H9 (cell line): ENCODE measurements around the gene SLC9A4. TPM values are rescaled to one million over a fixed set of nuclear protein-coding genes. Genes with fewer than 3 reads are reported as not detected.

Experiments used
- DNase-seq: peaks from one replicate; pipeline ENCODE4 v3.0.0-alpha.2; 2017
- H2AFZ ChIP-seq: one replicate; pipeline ENCODE4 v1.6.1; 2013; ENCODE audit warnings: mild to moderate bottlenecking, low read length, control low read depth, moderate library complexity
- H2AK5ac ChIP-seq: 2 replicates; pipeline ENCODE4 v1.6.1; 2013; ENCODE audit warnings: low read length, control low read depth, mixed read lengths; ENCODE audit not compliant: insufficient read length
- H2BK120ac ChIP-seq: one replicate; pipeline ENCODE4 v1.6.1; 2013; ENCODE audit warnings: low read depth, mild to moderate bottlenecking, low read length, control low read depth, inconsistent platforms; ENCODE audit not compliant: poor library complexity, severe bottlenecking
- H2BK12ac ChIP-seq: 2 replicates; pipeline ENCODE4 v1.6.1; 2013; ENCODE audit warnings: low read length, control low read depth, mixed read lengths, low read depth; ENCODE audit not compliant: insufficient read length
- H2BK15ac ChIP-seq: 2 replicates; pipeline ENCODE4 v1.6.1; 2013; ENCODE audit warnings: low read depth, low read length, control low read depth
- H2BK20ac ChIP-seq: one replicate; pipeline ENCODE4 v1.6.1; 2013; ENCODE audit warnings: low read depth, mild to moderate bottlenecking, low read length, control low read depth, inconsistent platforms; ENCODE audit not compliant: poor library complexity, severe bottlenecking
- H2BK5ac ChIP-seq: 2 replicates; pipeline ENCODE4 v1.6.1; 2013; ENCODE audit warnings: low read length, control low read depth, mixed read lengths; ENCODE audit not compliant: insufficient read length
- H3K14ac ChIP-seq: 2 replicates; pipeline ENCODE4 v1.6.1; 2013; ENCODE audit warnings: low read length, control low read depth; ENCODE audit not compliant: insufficient read depth
- H3K18ac ChIP-seq: 2 replicates; pipeline ENCODE4 v1.6.1; 2013; ENCODE audit warnings: low read depth, mild to moderate bottlenecking, mixed read lengths, low read length, control low read depth; ENCODE audit not compliant: insufficient read length
- H3K23ac ChIP-seq: 2 replicates; pipeline ENCODE4 v1.6.1; 2013; ENCODE audit warnings: low read length, control low read depth, mixed read lengths, low read depth; ENCODE audit not compliant: insufficient read length
- H3K23me2 ChIP-seq: 2 replicates; pipeline ENCODE4 v1.6.1; 2013; ENCODE audit warnings: low read depth, mild to moderate bottlenecking, mixed read lengths, low read length, control low read depth; ENCODE audit not compliant: insufficient read length, poor library complexity, severe bottlenecking
- H3K27ac ChIP-seq: 2 replicates; pipeline ENCODE4 v1.5.1; 2013; ENCODE audit warnings: low read length, control low read depth, mixed read lengths, low read depth; ENCODE audit not compliant: insufficient read length
- H3K27me3 ChIP-seq: 2 replicates; pipeline ENCODE4 v1.6.1; 2013; ENCODE audit warnings: low read length, control low read depth, inconsistent platforms; ENCODE audit not compliant: insufficient read depth
- H3K4ac ChIP-seq: 2 replicates; pipeline ENCODE4 v1.6.1; 2013; ENCODE audit warnings: low read depth, mild to moderate bottlenecking, control low read depth, inconsistent platforms, low read length, moderate library complexity
- H3K4me1 ChIP-seq: 2 replicates; pipeline ENCODE4 v1.6.1; 2013; ENCODE audit warnings: low read length, control low read depth, inconsistent platforms; ENCODE audit not compliant: insufficient read depth
- H3K4me2 ChIP-seq: 2 replicates; pipeline ENCODE4 v1.6.1; 2013; ENCODE audit warnings: low read length, control low read depth, mixed read lengths; ENCODE audit not compliant: insufficient read length, insufficient read depth
- H3K56ac ChIP-seq: 2 replicates; pipeline ENCODE4 v1.6.1; 2013; ENCODE audit warnings: low read depth, mild to moderate bottlenecking, mixed read lengths, low read length, control low read depth; ENCODE audit not compliant: insufficient read length
- H3K79me1 ChIP-seq: 2 replicates; pipeline ENCODE4 v1.6.1; 2013; ENCODE audit warnings: low read depth, mild to moderate bottlenecking, moderate library complexity, low read length, control low read depth, inconsistent platforms; ENCODE audit not compliant: insufficient read depth, poor library complexity, severe bottlenecking
- H3K79me2 ChIP-seq: 2 replicates; pipeline ENCODE4 v1.6.1; 2013; ENCODE audit warnings: low read length, control low read depth, inconsistent platforms; ENCODE audit not compliant: insufficient read depth
- H3K9ac ChIP-seq: 2 replicates; pipeline ENCODE4 v1.6.1; 2013; ENCODE audit warnings: low read length, control low read depth, mixed read lengths; ENCODE audit not compliant: insufficient read length; ENCODE audit errors: extremely low read depth
- H3K9me3 ChIP-seq: one replicate; pipeline ENCODE4 v1.6.1; 2013; ENCODE audit warnings: low read depth, low read length, inconsistent platforms; ENCODE audit not compliant: control insufficient read depth
- H3T11ph ChIP-seq: one replicate; pipeline ENCODE4 v1.6.1; 2013; ENCODE audit warnings: mild to moderate bottlenecking, low read length, control low read depth, inconsistent platforms
- H4K20me1 ChIP-seq: one replicate; pipeline ENCODE4 v1.6.1; 2013; ENCODE audit not compliant: control insufficient read depth, insufficient read length, insufficient read depth
- H4K5ac ChIP-seq: 2 replicates; pipeline ENCODE4 v1.6.1; 2013; ENCODE audit warnings: low read depth, mild to moderate bottlenecking, mixed read lengths, low read length, control low read depth; ENCODE audit not compliant: insufficient read length
- H4K8ac ChIP-seq: replicated peaks from 2 replicates; pipeline ENCODE4 v1.6.1; 2013; ENCODE audit warnings: low read length, control low read depth, mixed read lengths, low read depth; ENCODE audit not compliant: insufficient read length
- H4K91ac ChIP-seq: 2 replicates; pipeline ENCODE4 v1.6.1; 2013; ENCODE audit warnings: low read depth, mild to moderate bottlenecking, moderate library complexity, mixed read lengths, low read length, control low read depth; ENCODE audit not compliant: insufficient read length
- H3K27ac Mint-ChIP-seq, 3 experiments: 2 replicates in 2 of 3; 3 replicates in 1 of 3; pipeline ENCODE4 v1.8.0; 2020 to 2021; ENCODE audit warnings: mixed read lengths in 3 of 3, mild to moderate bottlenecking in 1 of 3, moderate library complexity in 1 of 3
- H3K27me3 Mint-ChIP-seq: 2 replicates; pipeline ENCODE4 v1.8.0; 2021; ENCODE audit warnings: low read depth, mild to moderate bottlenecking, moderate library complexity, mixed read lengths
- H3K36me3 Mint-ChIP-seq, 3 experiments: 2 replicates in 2 of 3; 3 replicates in 1 of 3; pipeline ENCODE4 v1.8.0; 2020 to 2021; ENCODE audit warnings: low read depth in 3 of 3, mixed read lengths in 3 of 3; ENCODE audit not compliant: insufficient read depth in 1 of 3
- H3K4me1 Mint-ChIP-seq, 2 experiments: 2 replicates each; pipeline ENCODE4 v1.8.0; 2020; ENCODE audit warnings: mixed read lengths in 2 of 2
- H3K4me3 Mint-ChIP-seq, 2 experiments: 2 replicates in 1 of 2; 3 replicates in 1 of 2; pipeline ENCODE4 v1.8.0; 2020 to 2021; ENCODE audit warnings: mild to moderate bottlenecking in 2 of 2, mixed read lengths in 2 of 2, moderate library complexity in 1 of 2
- H3K9me3 Mint-ChIP-seq, 2 experiments: 2 replicates in 1 of 2; 3 replicates in 1 of 2; pipeline ENCODE4 v1.8.0; 2020; ENCODE audit warnings: mild to moderate bottlenecking in 2 of 2, mixed read lengths in 2 of 2, moderate library complexity in 1 of 2
- CTCF ChIP-seq: fragments of 200-600 bp; sonication (generic); conservative IDR thresholded peaks from 3 replicates; pipeline ENCODE4 v1.8.0; 2021; ENCODE audit warnings: antibody characterized with exemption, mild to moderate bottlenecking
- whole genome bisulfite sequencing: extraction: QIAGEN DNeasy Blood & Tissue Kit; methylation state at CpG from one replicate; pipeline ENCODE4 v1.1.7; 2013; ENCODE audit warnings: missing lambda C conversion rate, low lambda C conversion rate, mixed read lengths; ENCODE audit not compliant: insufficient read length; ENCODE audit errors: extremely low coverage; 5-methylcytosine and 5-hydroxymethylcytosine counted together
- total RNA-seq: library from RNA; stranded (reverse); gene quantifications from 2 replicates; pipeline ENCODE4 v1.2.1, GENCODE V29; 2021

SLC9A4 gene
- total RNA-seq, 1 experiment from 2014 or later: not detected

- H3K4me1 Mint-ChIP-seq: no peaks in the 10 kb centered on the region
- no peak overlapping the region for H4K8ac ChIP-seq
- H3K79me1 ChIP-seq: no peaks in the 10 kb centered on the region
- H3K23ac ChIP-seq: no peak overlapping the region
- DNase-seq: no peak
- H3K4ac ChIP-seq: no peak overlapping the region
- no peak overlapping the region for H3T11ph ChIP-seq
- no peak overlapping the region for H3K14ac ChIP-seq
- H4K5ac ChIP-seq: no peak overlapping the region
- no CpG with 5 or more reads among the region's 3 CpGs for whole genome bisulfite sequencing
- H3K36me3 Mint-ChIP-seq: no peaks in the 10 kb centered on the region
- H3K56ac ChIP-seq: no peak overlapping the region
- no peak overlapping the region for H2BK5ac ChIP-seq
- no peaks in the 10 kb centered on the region for H3K79me2 ChIP-seq
- no peaks in the 10 kb centered on the region for H3K9me3 Mint-ChIP-seq
- H3K23me2 ChIP-seq: no peaks in the 10 kb centered on the region
- H3K4me1 ChIP-seq: no peaks in the 10 kb centered on the region
- no peaks in the 10 kb centered on the region for H3K9me3 ChIP-seq
- H2BK120ac ChIP-seq: no peak overlapping the region
- no peak overlapping the region for H3K27ac ChIP-seq
- H2BK12ac ChIP-seq: no peak overlapping the region
- no peak for TF ChIP-seq CTCF
- H2AFZ ChIP-seq: no peak overlapping the region
- no peaks in the 10 kb centered on the region for H4K20me1 ChIP-seq
- H3K9ac ChIP-seq: no peak overlapping the region
- no peak overlapping the region for H3K4me2 ChIP-seq
- no peak overlapping the region for H2BK15ac ChIP-seq
- no peaks in the 10 kb centered on the region for H3K27me3 ChIP-seq
- no peaks in the 10 kb centered on the region for H3K27me3 Mint-ChIP-seq
- H3K18ac ChIP-seq: no peak overlapping the region
- H2AK5ac ChIP-seq: no peak overlapping the region
- no peak overlapping the region for H4K91ac ChIP-seq
- no peak overlapping the region for H2BK20ac ChIP-seq
- H3K27ac Mint-ChIP-seq: no peak overlapping the region; a peak in 1 of 7 replicates
- H3K4me3 Mint-ChIP-seq: no peak overlapping the region
These were observed 36.7 kb upstream of the SLC9A4 start for GRCh38 chr2:102436323-102436722.
